GM23338 (cell line): Measurements from ENCODE around the gene KIF18B. TPM values are rescaled to one million over a fixed set of nuclear protein-coding genes. Genes with fewer than 3 reads are reported as not detected.

Experiments used
- ATAC-seq: fragments of 200-7000 bp; cut with Tn5 transposase; 3 replicates; pipeline ENCODE4 v1.9.1; 2020
- DNase-seq: peaks from one replicate; pipeline ENCODE4 v3.0.0-alpha.2; 2015; ENCODE audit warnings: low spot score
- H2AFZ ChIP-seq: fragments of 200-600 bp; sonication (generic); 2 replicates; pipeline ENCODE4 v1.8.0; 2016; ENCODE audit warnings: antibody characterized with exemption, mild to moderate bottlenecking, moderate library complexity
- H3F3A ChIP-seq: fragments of 200-600 bp; sonication (generic); replicated peaks from 2 replicates; pipeline ENCODE4 v1.8.0; 2017; ENCODE audit warnings: antibody characterized with exemption, mixed run types, low read depth
- H3K27ac ChIP-seq: fragments of 200-600 bp; sonication (generic); 2 replicates; pipeline ENCODE4 v1.6.1; 2016; ENCODE audit warnings: low read depth
- H3K27me3 ChIP-seq: fragments of 200-600 bp; sonication (generic); 2 replicates; pipeline ENCODE4 v1.8.0; 2016; ENCODE audit warnings: mild to moderate bottlenecking, mixed run types, moderate library complexity; ENCODE audit not compliant: insufficient read depth
- H3K36me3 ChIP-seq: fragments of 200-600 bp; sonication (generic); 2 replicates; pipeline ENCODE4 v1.8.0; 2016; ENCODE audit warnings: mild to moderate bottlenecking; ENCODE audit not compliant: insufficient read depth
- H3K4me1 ChIP-seq: fragments of 200-600 bp; sonication (generic); 2 replicates; pipeline ENCODE4 v1.8.0; 2016; ENCODE audit warnings: mild to moderate bottlenecking, moderate library complexity; ENCODE audit not compliant: insufficient read depth
- H3K4me2 ChIP-seq: fragments of 200-600 bp; sonication (generic); 2 replicates; pipeline ENCODE4 v1.7.1; 2017; ENCODE audit warnings: mixed run types
- H3K4me3 ChIP-seq: fragments of 200-600 bp; sonication (generic); 2 replicates; pipeline ENCODE4 v1.6.1; 2016; ENCODE audit warnings: mixed run types
- H3K79me2 ChIP-seq: fragments of 200-600 bp; sonication (generic); replicated peaks from 2 replicates; pipeline ENCODE4 v1.8.0; 2017; ENCODE audit warnings: mild to moderate bottlenecking; ENCODE audit not compliant: insufficient read depth
- H3K9me2 ChIP-seq: fragments of 200-600 bp; sonication (generic); 2 replicates; pipeline ENCODE4 v1.8.0; 2017; ENCODE audit not compliant: insufficient read depth
- H4K20me1 ChIP-seq: fragments of 200-600 bp; sonication (generic); replicated peaks from 2 replicates; pipeline ENCODE4 v1.8.0; 2017; ENCODE audit warnings: mild to moderate bottlenecking; ENCODE audit not compliant: insufficient read depth
- H3K27ac Mint-ChIP-seq: 2 replicates; pipeline ENCODE4 v1.8.0; 2020; ENCODE audit warnings: inconsistent platforms, mild to moderate bottlenecking, moderate library complexity, mixed read lengths
- H3K27me3 Mint-ChIP-seq: 3 replicates; pipeline ENCODE4 v1.8.0; 2022; ENCODE audit warnings: low read depth, mild to moderate bottlenecking, moderate library complexity, mixed read lengths, inconsistent platforms; ENCODE audit not compliant: insufficient read depth, poor library complexity
- H3K36me3 Mint-ChIP-seq: 3 replicates; pipeline ENCODE4 v1.8.0; 2021; ENCODE audit warnings: low read depth, mild to moderate bottlenecking, inconsistent platforms, moderate library complexity, mixed read lengths
- H3K4me1 Mint-ChIP-seq: 3 replicates; pipeline ENCODE4 v1.8.0; 2020; ENCODE audit warnings: mild to moderate bottlenecking, inconsistent platforms, mixed read lengths
- H3K4me3 Mint-ChIP-seq: 3 replicates; pipeline ENCODE4 v1.8.0; 2021; ENCODE audit warnings: moderate library complexity, mild to moderate bottlenecking, inconsistent platforms, mixed read lengths
- H3K9me3 Mint-ChIP-seq: 3 replicates; pipeline ENCODE4 v1.8.0; 2020; ENCODE audit warnings: moderate library complexity, mild to moderate bottlenecking, inconsistent platforms, mixed read lengths
- CREB1 ChIP-seq: fragments of 250-450 bp; sonication (Bioruptor Pico); IDR thresholded peaks from 2 replicates; pipeline ENCODE4 v1.5.0; 2020; ENCODE audit warnings: low read depth, mild to moderate bottlenecking, moderate library complexity
- EZH2phosphoT487 ChIP-seq: fragments of 200-600 bp; sonication (generic); IDR thresholded peaks from one replicate; pipeline ENCODE4 v1.8.1; 2018; ENCODE audit warnings: antibody characterized with exemption; ENCODE audit not compliant: unreplicated experiment
- JUNB ChIP-seq: IDR thresholded peaks from one replicate; pipeline ENCODE4 v1.6.1; 2016; ENCODE audit warnings: antibody characterized with exemption; ENCODE audit not compliant: unreplicated experiment
- NANOG ChIP-seq: IDR thresholded peaks from 2 replicates; pipeline ENCODE4 v1.6.1; 2016; ENCODE audit warnings: antibody characterized with exemption, borderline replicate concordance
- POLR2AphosphoS5 ChIP-seq: IDR thresholded peaks from 2 replicates; pipeline ENCODE4 v1.6.1; 2016; ENCODE audit warnings: antibody characterized with exemption, low read depth
- STAT1 ChIP-seq: IDR thresholded peaks from one replicate; pipeline ENCODE4 v1.6.1; 2016; ENCODE audit warnings: antibody characterized with exemption; ENCODE audit not compliant: unreplicated experiment
- ZNF114 ChIP-seq: fragments of 250-450 bp; sonication (Bioruptor Pico); IDR thresholded peaks from 2 replicates; pipeline ENCODE4 v1.5.0; 2020; ENCODE audit warnings: mild to moderate bottlenecking, moderate library complexity
- ZNF331 ChIP-seq: fragments of 250-450 bp; sonication (Bioruptor Pico); IDR thresholded peaks from 2 replicates; pipeline ENCODE4 v1.5.0; 2020; ENCODE audit warnings: low read depth, mild to moderate bottlenecking, moderate library complexity
- polyA plus RNA-seq: library from polyadenylated mRNA; unstranded; fragments of >200 nt; fragmentation: Nextera tagmentation; extraction: Ambion mirVana; gene quantifications from 2 replicates; pipeline ENCODE4 v1.2.1, GENCODE V29; 2016
- total RNA-seq: library from RNA; depleted of rRNA; stranded (reverse); fragments of >200 nt; shearing (Covaris generic); gene quantifications from 2 replicates; pipeline ENCODE4 v1.2.3, GENCODE V29; 2014
- TF ChIP-seq, protein P1 (sequence below), 2 experiments: fragments of 200-600 bp in 1 of 2; sonication (generic) in 1 of 2; conservative IDR thresholded peaks; 2 replicates each; pipeline versions ENCODE4 v1.5.1 to v1.6.1; 2016 to 2017; ENCODE audit warnings: antibody characterized with exemption in 2 of 2, low read depth in 2 of 2, mild to moderate bottlenecking in 2 of 2, moderate library complexity in 1 of 2
- TF ChIP-seq, protein P2 (sequence below): IDR thresholded peaks from one replicate; pipeline ENCODE4 v1.6.1; 2018; ENCODE audit warnings: antibody characterized with exemption; ENCODE audit not compliant: unreplicated experiment
- TF ChIP-seq, protein P3 (sequence below): fragments of 250-450 bp; sonication (Bioruptor Pico); IDR thresholded peaks from 2 replicates; pipeline ENCODE4 v1.5.0; 2020; ENCODE audit warnings: mild to moderate bottlenecking, moderate library complexity

The KIF18B gene
- total and polyA plus RNA-seq, 2 experiments from 2014 or later = 14.1 to 28.4 TPM

DNA sequence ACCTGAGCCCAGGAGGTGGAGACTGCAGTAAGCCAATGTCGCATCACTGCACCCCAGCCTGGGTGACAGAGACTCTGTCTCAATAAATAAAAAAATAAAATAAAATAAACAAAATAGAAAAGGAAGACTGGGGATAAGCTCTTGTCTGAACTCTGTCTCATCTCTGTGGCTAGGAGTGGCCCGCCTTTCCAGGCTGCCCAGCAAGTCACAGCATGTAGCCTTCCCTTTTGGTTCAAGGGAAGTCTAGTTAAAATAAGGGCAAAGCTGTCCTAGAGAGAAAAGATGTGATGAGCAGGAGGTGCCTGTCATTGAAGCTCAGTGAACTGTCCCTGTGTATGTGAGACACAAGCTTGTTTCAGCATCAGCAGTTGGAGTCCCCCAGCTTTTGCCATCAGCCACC is 29.6 kb downstream of the KIF18B start (continued):
- TF ChIP-seq, protein P1, sequence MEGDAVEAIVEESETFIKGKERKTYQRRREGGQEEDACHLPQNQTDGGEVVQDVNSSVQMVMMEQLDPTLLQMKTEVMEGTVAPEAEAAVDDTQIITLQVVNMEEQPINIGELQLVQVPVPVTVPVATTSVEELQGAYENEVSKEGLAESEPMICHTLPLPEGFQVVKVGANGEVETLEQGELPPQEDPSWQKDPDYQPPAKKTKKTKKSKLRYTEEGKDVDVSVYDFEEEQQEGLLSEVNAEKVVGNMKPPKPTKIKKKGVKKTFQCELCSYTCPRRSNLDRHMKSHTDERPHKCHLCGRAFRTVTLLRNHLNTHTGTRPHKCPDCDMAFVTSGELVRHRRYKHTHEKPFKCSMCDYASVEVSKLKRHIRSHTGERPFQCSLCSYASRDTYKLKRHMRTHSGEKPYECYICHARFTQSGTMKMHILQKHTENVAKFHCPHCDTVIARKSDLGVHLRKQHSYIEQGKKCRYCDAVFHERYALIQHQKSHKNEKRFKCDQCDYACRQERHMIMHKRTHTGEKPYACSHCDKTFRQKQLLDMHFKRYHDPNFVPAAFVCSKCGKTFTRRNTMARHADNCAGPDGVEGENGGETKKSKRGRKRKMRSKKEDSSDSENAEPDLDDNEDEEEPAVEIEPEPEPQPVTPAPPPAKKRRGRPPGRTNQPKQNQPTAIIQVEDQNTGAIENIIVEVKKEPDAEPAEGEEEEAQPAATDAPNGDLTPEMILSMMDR (conservative IDR thresholded peaks at IDR 0.05; ENCODE audit: low read depth in 2 of 2) = no peak
- TF ChIP-seq, protein P2, sequence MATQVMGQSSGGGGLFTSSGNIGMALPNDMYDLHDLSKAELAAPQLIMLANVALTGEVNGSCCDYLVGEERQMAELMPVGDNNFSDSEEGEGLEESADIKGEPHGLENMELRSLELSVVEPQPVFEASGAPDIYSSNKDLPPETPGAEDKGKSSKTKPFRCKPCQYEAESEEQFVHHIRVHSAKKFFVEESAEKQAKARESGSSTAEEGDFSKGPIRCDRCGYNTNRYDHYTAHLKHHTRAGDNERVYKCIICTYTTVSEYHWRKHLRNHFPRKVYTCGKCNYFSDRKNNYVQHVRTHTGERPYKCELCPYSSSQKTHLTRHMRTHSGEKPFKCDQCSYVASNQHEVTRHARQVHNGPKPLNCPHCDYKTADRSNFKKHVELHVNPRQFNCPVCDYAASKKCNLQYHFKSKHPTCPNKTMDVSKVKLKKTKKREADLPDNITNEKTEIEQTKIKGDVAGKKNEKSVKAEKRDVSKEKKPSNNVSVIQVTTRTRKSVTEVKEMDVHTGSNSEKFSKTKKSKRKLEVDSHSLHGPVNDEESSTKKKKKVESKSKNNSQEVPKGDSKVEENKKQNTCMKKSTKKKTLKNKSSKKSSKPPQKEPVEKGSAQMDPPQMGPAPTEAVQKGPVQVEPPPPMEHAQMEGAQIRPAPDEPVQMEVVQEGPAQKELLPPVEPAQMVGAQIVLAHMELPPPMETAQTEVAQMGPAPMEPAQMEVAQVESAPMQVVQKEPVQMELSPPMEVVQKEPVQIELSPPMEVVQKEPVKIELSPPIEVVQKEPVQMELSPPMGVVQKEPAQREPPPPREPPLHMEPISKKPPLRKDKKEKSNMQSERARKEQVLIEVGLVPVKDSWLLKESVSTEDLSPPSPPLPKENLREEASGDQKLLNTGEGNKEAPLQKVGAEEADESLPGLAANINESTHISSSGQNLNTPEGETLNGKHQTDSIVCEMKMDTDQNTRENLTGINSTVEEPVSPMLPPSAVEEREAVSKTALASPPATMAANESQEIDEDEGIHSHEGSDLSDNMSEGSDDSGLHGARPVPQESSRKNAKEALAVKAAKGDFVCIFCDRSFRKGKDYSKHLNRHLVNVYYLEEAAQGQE = no peak
- no peak for TF ChIP-seq ZNF114 (CRISPR knock-in tag)

DNA sequence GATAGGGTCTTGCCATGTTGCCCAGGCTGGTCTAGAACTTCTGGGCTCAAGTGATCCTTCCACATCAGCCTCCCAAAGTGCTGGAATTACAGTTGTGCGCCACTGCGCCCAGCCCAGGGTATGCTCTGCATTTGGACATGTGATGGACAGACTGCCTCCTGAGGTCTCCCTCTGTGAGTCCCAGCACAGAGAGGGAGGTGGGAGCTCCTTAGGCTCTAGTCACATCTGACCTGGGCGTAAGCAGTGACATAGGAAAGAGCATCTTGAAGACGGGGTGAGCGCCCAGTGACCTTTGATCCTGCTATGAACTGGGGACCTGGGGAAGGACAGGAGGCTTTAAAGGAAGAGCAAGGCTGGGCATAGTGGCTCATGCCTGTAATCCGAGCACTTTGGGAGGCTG is 30.1 kb downstream of the KIF18B start:
- 0 out of 2 replicates have a peak, but pooled peaks cover 7% of the 10 kb centered on the region for H3F3A ChIP-seq
- TF ChIP-seq, protein P1 (conservative IDR thresholded peaks at IDR 0.05; ENCODE audit: low read depth in 2 of 2) = no peak
- TF ChIP-seq CREB1 (CRISPR knock-in tag) (no peak), POLR2AphosphoS5 (no peak), NANOG (no peak), JUNB (no peak), ZNF114 (CRISPR knock-in tag) (no peak), STAT1 (no peak), EZH2phosphoT487 (no peak), ZNF331 (no peak)
- TF ChIP-seq, protein P3, sequence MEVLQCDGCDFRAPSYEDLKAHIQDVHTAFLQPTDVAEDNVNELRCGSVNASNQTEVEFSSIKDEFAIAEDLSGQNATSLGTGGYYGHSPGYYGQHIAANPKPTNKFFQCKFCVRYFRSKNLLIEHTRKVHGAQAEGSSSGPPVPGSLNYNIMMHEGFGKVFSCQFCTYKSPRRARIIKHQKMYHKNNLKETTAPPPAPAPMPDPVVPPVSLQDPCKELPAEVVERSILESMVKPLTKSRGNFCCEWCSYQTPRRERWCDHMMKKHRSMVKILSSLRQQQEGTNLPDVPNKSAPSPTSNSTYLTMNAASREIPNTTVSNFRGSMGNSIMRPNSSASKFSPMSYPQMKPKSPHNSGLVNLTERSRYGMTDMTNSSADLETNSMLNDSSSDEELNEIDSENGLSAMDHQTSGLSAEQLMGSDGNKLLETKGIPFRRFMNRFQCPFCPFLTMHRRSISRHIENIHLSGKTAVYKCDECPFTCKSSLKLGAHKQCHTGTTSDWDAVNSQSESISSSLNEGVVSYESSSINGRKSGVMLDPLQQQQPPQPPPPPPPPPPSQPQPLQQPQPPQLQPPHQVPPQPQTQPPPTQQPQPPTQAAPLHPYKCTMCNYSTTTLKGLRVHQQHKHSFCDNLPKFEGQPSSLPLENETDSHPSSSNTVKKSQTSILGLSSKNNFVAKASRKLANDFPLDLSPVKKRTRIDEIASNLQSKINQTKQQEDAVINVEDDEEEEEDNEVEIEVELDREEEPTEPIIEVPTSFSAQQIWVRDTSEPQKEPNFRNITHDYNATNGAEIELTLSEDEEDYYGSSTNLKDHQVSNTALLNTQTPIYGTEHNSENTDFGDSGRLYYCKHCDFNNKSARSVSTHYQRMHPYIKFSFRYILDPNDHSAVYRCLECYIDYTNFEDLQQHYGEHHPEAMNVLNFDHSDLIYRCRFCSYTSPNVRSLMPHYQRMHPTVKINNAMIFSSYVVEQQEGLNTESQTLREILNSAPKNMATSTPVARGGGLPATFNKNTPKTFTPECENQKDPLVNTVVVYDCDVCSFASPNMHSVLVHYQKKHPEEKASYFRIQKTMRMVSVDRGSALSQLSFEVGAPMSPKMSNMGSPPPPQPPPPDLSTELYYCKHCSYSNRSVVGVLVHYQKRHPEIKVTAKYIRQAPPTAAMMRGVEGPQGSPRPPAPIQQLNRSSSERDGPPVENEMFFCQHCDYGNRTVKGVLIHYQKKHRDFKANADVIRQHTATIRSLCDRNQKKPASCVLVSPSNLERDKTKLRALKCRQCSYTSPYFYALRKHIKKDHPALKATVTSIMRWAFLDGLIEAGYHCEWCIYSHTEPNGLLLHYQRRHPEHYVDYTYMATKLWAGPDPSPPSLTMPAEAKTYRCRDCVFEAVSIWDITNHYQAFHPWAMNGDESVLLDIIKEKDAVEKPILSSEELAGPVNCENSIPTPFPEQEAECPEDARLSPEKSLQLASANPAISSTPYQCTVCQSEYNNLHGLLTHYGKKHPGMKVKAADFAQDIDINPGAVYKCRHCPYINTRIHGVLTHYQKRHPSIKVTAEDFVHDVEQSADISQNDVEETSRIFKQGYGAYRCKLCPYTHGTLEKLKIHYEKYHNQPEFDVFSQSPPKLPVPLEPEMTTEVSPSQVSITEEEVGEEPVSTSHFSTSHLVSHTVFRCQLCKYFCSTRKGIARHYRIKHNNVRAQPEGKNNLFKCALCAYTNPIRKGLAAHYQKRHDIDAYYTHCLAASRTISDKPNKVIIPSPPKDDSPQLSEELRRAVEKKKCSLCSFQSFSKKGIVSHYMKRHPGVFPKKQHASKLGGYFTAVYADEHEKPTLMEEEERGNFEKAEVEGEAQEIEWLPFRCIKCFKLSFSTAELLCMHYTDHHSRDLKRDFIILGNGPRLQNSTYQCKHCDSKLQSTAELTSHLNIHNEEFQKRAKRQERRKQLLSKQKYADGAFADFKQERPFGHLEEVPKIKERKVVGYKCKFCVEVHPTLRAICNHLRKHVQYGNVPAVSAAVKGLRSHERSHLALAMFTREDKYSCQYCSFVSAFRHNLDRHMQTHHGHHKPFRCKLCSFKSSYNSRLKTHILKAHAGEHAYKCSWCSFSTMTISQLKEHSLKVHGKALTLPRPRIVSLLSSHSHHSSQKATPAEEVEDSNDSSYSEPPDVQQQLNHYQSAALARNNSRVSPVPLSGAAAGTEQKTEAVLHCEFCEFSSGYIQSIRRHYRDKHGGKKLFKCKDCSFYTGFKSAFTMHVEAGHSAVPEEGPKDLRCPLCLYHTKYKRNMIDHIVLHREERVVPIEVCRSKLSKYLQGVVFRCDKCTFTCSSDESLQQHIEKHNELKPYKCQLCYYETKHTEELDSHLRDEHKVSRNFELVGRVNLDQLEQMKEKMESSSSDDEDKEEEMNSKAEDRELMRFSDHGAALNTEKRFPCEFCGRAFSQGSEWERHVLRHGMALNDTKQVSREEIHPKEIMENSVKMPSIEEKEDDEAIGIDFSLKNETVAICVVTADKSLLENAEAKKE = no peak

More for the DNA sequence above, 30.1 kb downstream of the KIF18B start:
- Mint-ChIP-seq H3K36me3 (no peaks in the 10 kb centered on the region; the same call in 2 of the 3 replicates), H3K9me3 (no peaks in the 10 kb centered on the region), H3K27me3 (peaks cover 21% of the 10 kb centered on the region), H3K27ac (no peak overlapping the region; the same call in 1 of the 2 replicates), H3K4me1 (peaks cover 24% of the 10 kb centered on the region), H3K4me3 (no peak overlapping the region)
- DNase-seq (no peak), ATAC-seq (no peak)
- Histone ChIP-seq H3K4me3 (no peak overlapping the region), H3K9me2 (no peaks in the 10 kb centered on the region), H3K79me2 (no peaks in the 10 kb centered on the region), H3K27ac (no peak overlapping the region), H3K36me3 (no peaks in the 10 kb centered on the region), H3K27me3 (peaks cover 6% of the 10 kb centered on the region), H3K4me1 (peaks cover 12% of the 10 kb centered on the region; the same call in 1 of the 2 replicates), H2AFZ (no peak overlapping the region), H3K4me2 (no peak overlapping the region), H4K20me1 (no peaks in the 10 kb centered on the region)
